Fibroblast of lung (primary cell): ENCODE results near the gene KIAA1217. TPM values are rescaled to one million over a fixed set of nuclear protein-coding genes. Genes with fewer than 3 reads are reported as not detected.

Source experiments
- DNase-seq, 2 donors: peaks; one replicate each; pipeline versions ENCODE4 v3.0.0 to v3.0.0-alpha.2; 2010; ENCODE audit warnings: low read depth in 2 of 2
- H2AFZ ChIP-seq: 2 replicates; pipeline ENCODE4 v1.5.1; 2012; ENCODE audit warnings: low read length, control low read depth, inconsistent platforms
- H3K27ac ChIP-seq: 2 replicates; pipeline ENCODE4 v1.5.1; 2011; ENCODE audit warnings: low read length, control low read depth; ENCODE audit not compliant: insufficient read depth
- H3K27me3 ChIP-seq: 2 replicates; pipeline ENCODE4 v1.5.1; 2011; ENCODE audit warnings: mild to moderate bottlenecking, low read length; ENCODE audit not compliant: control insufficient read depth, insufficient read depth
- H3K36me3 ChIP-seq: 2 replicates; pipeline ENCODE4 v1.5.1; 2011; ENCODE audit warnings: low read length; ENCODE audit not compliant: control insufficient read depth, insufficient read depth
- H3K4me1 ChIP-seq: 2 replicates; pipeline ENCODE4 v1.5.1; 2011; ENCODE audit warnings: low read length; ENCODE audit not compliant: control insufficient read depth, insufficient read depth; ENCODE audit errors: extremely low read depth
- H3K4me2 ChIP-seq: 2 replicates; pipeline ENCODE4 v1.5.1; 2011; ENCODE audit warnings: low read length, control low read depth; ENCODE audit not compliant: insufficient read depth; ENCODE audit errors: extremely low read depth
- H3K4me3 ChIP-seq, 4 experiments: fragments of 200-600 bp in 1 of 4; sonication (generic) in 1 of 4; replicated peaks in 1 of 4; 2 replicates each; pipeline ENCODE4 v1.5.1; 2011 to 2016; ENCODE audit warnings: low read length in 4 of 4, low read depth in 3 of 4, mild to moderate bottlenecking in 3 of 4, control low read depth in 2 of 4, inconsistent platforms in 1 of 4, mixed read lengths in 1 of 4; ENCODE audit not compliant: insufficient read depth in 1 of 4; ENCODE audit errors: control extremely low read depth in 1 of 4
- H3K79me2 ChIP-seq: 2 replicates; pipeline ENCODE4 v1.5.1; 2012; ENCODE audit warnings: mild to moderate bottlenecking, low read length, inconsistent platforms; ENCODE audit not compliant: control insufficient read depth, insufficient read depth
- H3K9ac ChIP-seq: 2 replicates; pipeline ENCODE4 v1.5.1; 2011; ENCODE audit warnings: mild to moderate bottlenecking, low read length, control low read depth; ENCODE audit not compliant: insufficient read depth
- H3K9me3 ChIP-seq: 2 replicates; pipeline ENCODE4 v1.5.1; 2012; ENCODE audit warnings: low read depth, low read length; ENCODE audit not compliant: control insufficient read depth, insufficient read depth
- H4K20me1 ChIP-seq: 2 replicates; pipeline ENCODE4 v1.5.1; 2011; ENCODE audit warnings: low read length; ENCODE audit not compliant: control insufficient read depth, insufficient read depth; ENCODE audit errors: extremely low read depth
- CTCF ChIP-seq, 2 donors: IDR thresholded peaks in 1 of 2; conservative IDR thresholded peaks in 1 of 2; 1 replicate in 1 of 2; 2 replicates in 1 of 2; pipeline ENCODE4 v1.5.1; 2011 to 2012; ENCODE audit warnings: low read length in 2 of 2, control low read depth in 1 of 2, inconsistent platforms in 1 of 2, low read depth in 1 of 2, mild to moderate bottlenecking in 1 of 2
- EZH2 ChIP-seq: IDR thresholded peaks from 2 replicates; pipeline ENCODE4 v1.5.1; 2012; ENCODE audit warnings: low read length, control low read depth, mild to moderate bottlenecking; ENCODE audit errors: missing control alignments
- polyA plus RNA-seq, 2 donors: library from polyadenylated mRNA; depleted of rRNA in 1 of 2; stranded (reverse) in 1 of 2; unstranded in 1 of 2; fragments of >200 nt; gene quantifications; 2 replicates each; pipeline ENCODE4 v1.2.1, GENCODE V29; 2011 to 2012; ENCODE audit warnings: missing spikeins in 1 of 2
- total RNA-seq: library from RNA; depleted of rRNA; stranded (reverse); fragments of >200 nt; gene quantifications from 2 replicates; pipeline ENCODE4 v1.2.1, GENCODE V29; 2014

The KIAA1217 gene
- total and polyA plus RNA-seq, 2 donors (not counting 1 experiment from before 2014, with no cell fraction given) = 0.92 to 1.5 TPM

- H3K27ac ChIP-seq = no peak overlapping the region
- H2AFZ ChIP-seq = no peak overlapping the region
- no peak overlapping the region for H3K4me2 ChIP-seq
- no peaks in the 10 kb centered on the region for H3K79me2 ChIP-seq
- H3K9ac ChIP-seq = no peak overlapping the region
- TF ChIP-seq EZH2 (no peak), CTCF (conservative IDR thresholded peaks at IDR 0.05 in 1 of 2, IDR thresholded peaks at IDR 0.05 in 1 of 2; ENCODE audit: low read depth in 1 of 2, low read length in 2 of 2) (no peak)
- H3K9me3 ChIP-seq = no peaks in the 10 kb centered on the region
- no peak overlapping the region for H3K4me3 ChIP-seq
- no peak for DNase-seq
- no peaks in the 10 kb centered on the region for H3K27me3 ChIP-seq
- no peaks in the 10 kb centered on the region for H3K4me1 ChIP-seq
- peaks cover 2% of the 10 kb centered on the region for H3K36me3 ChIP-seq
- no peaks in the 10 kb centered on the region for H4K20me1 ChIP-seq
Measured at GRCh38 chr10:24544776-24545175, 335.8 kb downstream of the KIAA1217 start.

DNA sequence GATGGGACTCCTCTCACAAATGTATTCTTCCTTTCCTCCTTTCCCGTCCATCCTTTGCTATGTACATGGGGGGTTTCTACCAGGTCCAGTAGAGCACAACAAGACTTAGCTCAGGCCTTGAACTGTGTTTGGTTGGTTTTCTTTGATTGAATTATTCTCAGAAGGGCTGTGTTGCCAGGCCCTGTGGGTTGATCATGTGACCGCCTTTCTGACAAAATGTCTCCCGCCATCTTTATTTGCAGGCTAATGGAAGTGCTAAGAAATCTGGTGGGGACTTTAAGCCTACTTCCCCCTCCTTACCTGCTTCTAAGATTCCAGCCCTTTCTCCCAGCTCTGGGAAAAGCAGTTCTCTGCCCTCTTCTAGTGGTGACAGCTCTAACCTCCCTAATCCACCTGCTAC is 336.6 kb downstream of the KIAA1217 start:
- TF ChIP-seq CTCF (conservative IDR thresholded peaks at IDR 0.05 in 1 of 2, IDR thresholded peaks at IDR 0.05 in 1 of 2; ENCODE audit: low read depth in 1 of 2, low read length in 2 of 2) (no peak), EZH2 (no peak)
- Histone ChIP-seq H4K20me1 (no peaks in the 10 kb centered on the region), H3K27me3 (no peaks in the 10 kb centered on the region), H3K79me2 (no peaks in the 10 kb centered on the region), H3K36me3 (peaks cover 2% of the 10 kb centered on the region), H2AFZ (no peak overlapping the region), H3K4me2 (no peak overlapping the region), H3K27ac (no peak overlapping the region), H3K4me3 (no peak overlapping the region), H3K4me1 (no peaks in the 10 kb centered on the region), H3K9me3 (no peaks in the 10 kb centered on the region), H3K9ac (no peak overlapping the region)
- no peak for DNase-seq

GRCh38 chr10:24550680-24551079 is 341.7 kb downstream of the KIAA1217 start:
- TF ChIP-seq EZH2 (no peak), CTCF (conservative IDR thresholded peaks at IDR 0.05 in 1 of 2, IDR thresholded peaks at IDR 0.05 in 1 of 2; ENCODE audit: low read depth in 1 of 2, low read length in 2 of 2) (no peak)
- no peak overlapping the region for H3K9ac ChIP-seq
- H3K36me3 ChIP-seq = no peaks in the 10 kb centered on the region
- no peak for DNase-seq
- no peak overlapping the region for H2AFZ ChIP-seq
- no peak overlapping the region for H3K4me3 ChIP-seq
- no peak overlapping the region for H3K4me2 ChIP-seq
- H3K27ac ChIP-seq = no peak overlapping the region
- no peaks in the 10 kb centered on the region for H3K4me1 ChIP-seq
- H3K79me2 ChIP-seq = no peaks in the 10 kb centered on the region
- no peaks in the 10 kb centered on the region for H3K27me3 ChIP-seq
- H4K20me1 ChIP-seq = no peaks in the 10 kb centered on the region
- H3K9me3 ChIP-seq = no peaks in the 10 kb centered on the region
